CD4-positive, alpha-beta memory T cell (primary cell): ENCODE measurements around the gene FAM78B. TPM values are rescaled to one million over a fixed set of nuclear protein-coding genes. Genes with fewer than 3 reads are reported as not detected.

ENCODE experiments used
- CTCF ChIA-PET: fragments of 350-600 bp; sonication (Branson Sonifier 250); formaldehyde crosslinking; loops from one replicate; lab custom pipeline; 2021; ENCODE audit warnings: inconsistent platforms; ENCODE audit not compliant: partially characterized antibody; lab: Charles Lee
- POLR2A ChIA-PET: fragments of 350-600 bp; sonication (Branson Sonifier 250); formaldehyde crosslinking; loops from one replicate; lab custom pipeline; 2021; ENCODE audit not compliant: partially characterized antibody; lab: Charles Lee
- DNase-seq, 5 donors: peaks; one replicate each; pipeline versions ENCODE4 v3.0.0 to v3.0.0-alpha.2; 2020 to 2022; ENCODE audit warnings: mixed read lengths in 1 of 5
- H3K27ac ChIP-seq: one replicate; pipeline ENCODE4 v1.7.0; 2013; ENCODE audit warnings: low read depth, low read length
- H3K27me3 ChIP-seq: 2 replicates; pipeline ENCODE4 v1.7.0; 2013; ENCODE audit warnings: mild to moderate bottlenecking, low read length, moderate library complexity; ENCODE audit not compliant: insufficient read depth
- H3K36me3 ChIP-seq: 2 replicates; pipeline ENCODE4 v1.7.0; 2013; ENCODE audit warnings: mild to moderate bottlenecking, low read length, moderate library complexity; ENCODE audit not compliant: insufficient read depth
- H3K4me1 ChIP-seq: 2 replicates; pipeline ENCODE4 v1.7.0; 2013; ENCODE audit warnings: mild to moderate bottlenecking, low read length, moderate library complexity; ENCODE audit not compliant: insufficient read depth
- H3K4me3 ChIP-seq, 2 donors: one replicate each; pipeline ENCODE4 v1.7.0; 2013; ENCODE audit warnings: low read length in 2 of 2, mild to moderate bottlenecking in 1 of 2
- H3K9me3 ChIP-seq, 2 donors: one replicate each; pipeline ENCODE4 v1.7.0; 2013; ENCODE audit warnings: low read length in 2 of 2, control low read depth in 1 of 2; ENCODE audit not compliant: control insufficient read depth in 1 of 2
- H3K27ac Mint-ChIP-seq, 7 donors: one replicate each; pipeline ENCODE4 v1.8.0; 2020 to 2021; ENCODE audit warnings: mixed read lengths in 7 of 7, mild to moderate bottlenecking in 6 of 7, inconsistent platforms in 3 of 7, moderate library complexity in 3 of 7
- H3K27me3 Mint-ChIP-seq, 2 donors: one replicate each; pipeline ENCODE4 v1.8.0; 2020 to 2021; ENCODE audit warnings: mixed read lengths in 2 of 2
- H3K36me3 Mint-ChIP-seq, 2 donors: one replicate each; pipeline ENCODE4 v1.8.0; 2020 to 2021; ENCODE audit warnings: mixed read lengths in 2 of 2, inconsistent platforms in 1 of 2, mild to moderate bottlenecking in 1 of 2
- H3K4me1 Mint-ChIP-seq, 4 donors: one replicate each; pipeline ENCODE4 v1.8.0; 2020 to 2021; ENCODE audit warnings: mixed read lengths in 4 of 4, mild to moderate bottlenecking in 1 of 4
- H3K4me3 Mint-ChIP-seq, 8 donors: one replicate each; pipeline ENCODE4 v1.8.0; 2020 to 2021; ENCODE audit warnings: mixed read lengths in 8 of 8, mild to moderate bottlenecking in 7 of 8, moderate library complexity in 6 of 8, inconsistent platforms in 3 of 8
- H3K9me3 Mint-ChIP-seq, 8 donors: one replicate each; pipeline ENCODE4 v1.8.0; 2020 to 2021; ENCODE audit warnings: mixed read lengths in 8 of 8, mild to moderate bottlenecking in 5 of 8, inconsistent platforms in 3 of 8, moderate library complexity in 1 of 8
- intact Hi-C: fragments of 100-400 bp; cut with micrococcal nuclease; formaldehyde crosslinking; loops from one replicate; pipeline ENCODE4 v1.15.1; 2023
- polyA plus RNA-seq, 2 donors: library from polyadenylated mRNA; unstranded; fragments of 300-500 nt; fragmentation: Illumina TruSeq; gene quantifications; one replicate each; pipeline ENCODE4 v1.2.3, GENCODE V29; 2021
- total RNA-seq, 2 experiments: library from RNA; stranded (reverse); gene quantifications; one replicate each; pipeline ENCODE4 v1.2.3, GENCODE V29; 2021

Gene FAM78B
- total and polyA plus RNA-seq, 4 experiments from 2014 or later = 0.08 to 0.33 (median 0.27) TPM

DNA sequence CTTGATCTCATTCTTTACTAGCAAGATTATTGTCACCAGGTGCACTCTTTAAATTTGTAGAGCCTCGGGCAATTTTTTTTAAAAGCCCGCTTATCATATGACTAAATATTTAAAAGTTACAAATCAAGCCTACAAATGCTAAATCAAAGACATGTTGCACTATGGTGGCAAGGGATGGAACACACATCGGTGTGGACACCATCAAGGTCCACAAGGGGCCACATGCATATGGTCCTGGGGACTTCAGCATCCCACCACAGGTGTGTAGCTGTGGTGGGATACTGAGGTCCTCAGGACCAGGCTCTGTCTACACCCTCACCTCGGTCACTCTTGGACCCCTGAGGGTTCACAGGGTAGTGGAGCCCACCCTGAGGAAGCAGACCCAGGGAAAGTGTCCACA, 45.8 kb downstream of the FAM78B start:
- intact Hi-C loops = no loop called here
- no peaks in the 10 kb centered on the region for H3K9me3 ChIP-seq
- POLR2A ChIA-PET = no interaction called here
- H3K36me3 ChIP-seq = no peaks in the 10 kb centered on the region
- H3K4me1 Mint-ChIP-seq = no peaks in the 10 kb centered on the region
- H3K9me3 Mint-ChIP-seq = peaks cover 0 to 1% (median 0%) of the 10 kb centered on the region in 8 donors
- no peak overlapping the region for H3K27ac Mint-ChIP-seq
- H3K36me3 Mint-ChIP-seq = no peaks in the 10 kb centered on the region
- peaks cover 1% of the 10 kb centered on the region in 2 donors for H3K27me3 Mint-ChIP-seq
- H3K27me3 ChIP-seq = no peaks in the 10 kb centered on the region
- H3K27ac ChIP-seq = no peak overlapping the region
- no peak for DNase-seq
- CTCF ChIA-PET = no interaction called here
- no peak overlapping the region for H3K4me3 Mint-ChIP-seq
- H3K4me1 ChIP-seq = no peaks in the 10 kb centered on the region
- no peak overlapping the region for H3K4me3 ChIP-seq

DNA sequence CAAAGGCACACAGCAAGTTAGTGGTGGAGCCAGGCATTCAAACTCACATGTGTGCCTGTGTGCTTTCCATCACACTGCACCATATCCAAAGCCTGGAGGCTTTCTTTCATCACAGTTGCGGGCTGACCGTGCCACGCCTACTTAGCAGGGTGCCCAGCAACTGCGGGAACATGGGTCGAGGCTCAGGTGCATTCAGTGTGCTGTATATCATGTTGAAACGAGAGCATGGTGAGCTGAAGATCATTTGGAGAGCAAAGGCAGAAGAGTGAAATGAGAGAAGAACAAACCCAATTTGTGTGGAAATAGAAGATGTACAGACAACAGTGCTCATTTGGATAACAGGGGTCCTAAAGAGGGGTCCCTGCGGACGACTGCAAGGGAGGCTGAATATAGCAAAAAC, 46.5 kb downstream of the FAM78B start:
- Mint-ChIP-seq H3K4me1 (no peaks in the 10 kb centered on the region), H3K36me3 (no peaks in the 10 kb centered on the region), H3K27ac (no peak overlapping the region), H3K27me3 (peaks cover 1% of the 10 kb centered on the region in 2 donors), H3K4me3 (no peak overlapping the region), H3K9me3 (peaks cover 0 to 1% (median 0%) of the 10 kb centered on the region in 8 donors)
- no peak overlapping the region for H3K4me3 ChIP-seq
- H3K27me3 ChIP-seq = no peaks in the 10 kb centered on the region
- CTCF ChIA-PET = no interaction called here
- H3K36me3 ChIP-seq = no peaks in the 10 kb centered on the region
- DNase-seq = no peak
- no peaks in the 10 kb centered on the region for H3K4me1 ChIP-seq
- H3K9me3 ChIP-seq = no peaks in the 10 kb centered on the region
- intact Hi-C loops = no loop called here
- H3K27ac ChIP-seq = no peak overlapping the region
- POLR2A ChIA-PET = no interaction called here

DNA sequence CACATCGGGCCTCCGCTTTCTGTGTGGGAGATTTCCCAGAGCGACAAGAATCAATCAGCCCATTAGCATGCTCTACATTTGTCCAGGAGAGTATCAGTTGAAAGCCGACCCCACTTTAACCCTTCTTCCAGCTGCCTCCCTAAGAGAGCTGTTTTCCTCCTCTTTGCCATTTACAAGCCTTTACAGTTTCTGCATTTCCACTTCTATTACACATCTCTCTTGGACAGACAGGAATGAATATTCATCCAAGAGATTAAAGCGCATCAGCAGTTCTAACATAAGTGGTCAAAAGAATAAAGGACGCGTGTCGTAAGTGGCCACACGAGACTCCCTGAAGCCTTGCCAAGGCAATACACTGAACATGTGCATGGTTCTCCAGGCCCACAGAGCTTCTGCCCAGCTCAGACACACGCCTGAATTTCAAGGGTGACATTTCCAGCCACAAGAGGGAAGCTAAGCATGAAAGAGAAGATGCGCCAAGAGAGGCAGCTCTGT, 47.3 kb downstream of the FAM78B start:
- ChIA-PET CTCF (no interaction called here), POLR2A (no interaction called here)
- DNase-seq = no peak
- Mint-ChIP-seq H3K9me3 (peaks cover 0 to 1% (median 0%) of the 10 kb centered on the region in 8 donors), H3K27ac (no peak overlapping the region), H3K27me3 (peaks cover 1% of the 10 kb centered on the region in 2 donors), H3K36me3 (no peaks in the 10 kb centered on the region), H3K4me3 (no peak overlapping the region), H3K4me1 (no peaks in the 10 kb centered on the region)
- Histone ChIP-seq H3K9me3 (no peaks in the 10 kb centered on the region), H3K4me3 (no peak overlapping the region), H3K27me3 (no peaks in the 10 kb centered on the region), H3K4me1 (no peaks in the 10 kb centered on the region), H3K27ac (no peak overlapping the region), H3K36me3 (no peaks in the 10 kb centered on the region)
- intact Hi-C loops = no loop called here

DNA sequence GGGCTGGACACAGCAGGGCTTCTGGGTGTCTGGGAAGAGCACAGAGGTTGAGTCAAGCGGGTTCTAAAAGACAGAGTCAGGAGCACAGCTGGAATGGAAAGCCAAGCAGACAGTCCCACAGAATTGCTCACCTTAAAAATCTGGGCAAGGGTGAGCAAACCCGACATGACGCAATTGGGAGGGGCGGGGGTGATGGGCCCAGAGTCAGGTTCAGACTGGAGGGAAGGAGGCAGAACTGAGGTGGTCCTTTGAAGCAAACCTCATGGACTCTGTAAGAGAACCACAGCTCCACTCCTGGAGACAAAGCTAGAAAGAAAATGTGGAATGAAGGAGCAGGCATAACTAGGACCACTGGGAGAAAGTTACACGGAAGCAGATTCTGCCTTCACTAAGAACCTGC, 49.0 kb downstream of the FAM78B start:
- no peaks in the 10 kb centered on the region for H3K9me3 Mint-ChIP-seq
- H3K36me3 Mint-ChIP-seq = no peaks in the 10 kb centered on the region
- intact Hi-C loops = no loop called here
- Histone ChIP-seq H3K27me3 (no peaks in the 10 kb centered on the region), H3K9me3 (no peaks in the 10 kb centered on the region), H3K36me3 (no peaks in the 10 kb centered on the region), H3K4me1 (no peaks in the 10 kb centered on the region), H3K27ac (no peak overlapping the region), H3K4me3 (no peak overlapping the region)
- POLR2A ChIA-PET = no interaction called here
- H3K4me3 Mint-ChIP-seq = no peak overlapping the region
- no peak overlapping the region for H3K27ac Mint-ChIP-seq
- peaks cover 0 to 1% of the 10 kb centered on the region in 2 donors for H3K27me3 Mint-ChIP-seq
- CTCF ChIA-PET = no interaction called here
- H3K4me1 Mint-ChIP-seq = no peaks in the 10 kb centered on the region
- DNase-seq = no peak

DNA sequence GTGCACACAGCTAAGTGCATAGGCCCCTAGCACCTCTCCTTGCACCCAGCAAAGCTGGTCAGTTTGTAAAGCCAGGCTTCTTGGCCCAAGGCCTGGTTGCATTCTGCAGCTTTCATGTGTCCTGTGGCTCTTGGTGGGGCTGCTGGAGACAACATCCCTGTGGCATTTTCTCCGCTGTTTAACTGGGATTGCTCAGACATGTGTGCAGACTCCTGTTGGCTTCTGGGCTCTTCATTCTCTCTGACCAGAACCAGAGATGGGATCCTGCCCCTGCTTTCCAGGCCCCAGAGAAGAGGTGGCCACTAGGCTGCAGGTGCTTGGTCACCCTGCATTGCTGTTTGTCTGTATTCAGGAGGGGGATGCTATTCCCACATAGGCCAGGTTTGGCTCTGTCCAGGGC, 50.8 kb downstream of the FAM78B start:
- Mint-ChIP-seq H3K9me3 (no peaks in the 10 kb centered on the region), H3K36me3 (no peaks in the 10 kb centered on the region), H3K4me1 (no peaks in the 10 kb centered on the region), H3K4me3 (no peak overlapping the region), H3K27me3 (peaks cover 0 to 1% of the 10 kb centered on the region in 2 donors), H3K27ac (no peak overlapping the region)
- ChIA-PET CTCF (no interaction called here), POLR2A (no interaction called here)
- no peaks in the 10 kb centered on the region for H3K4me1 ChIP-seq
- H3K27ac ChIP-seq = no peak overlapping the region
- no peak for DNase-seq
- no peaks in the 10 kb centered on the region for H3K36me3 ChIP-seq
- no peaks in the 10 kb centered on the region for H3K27me3 ChIP-seq
- intact Hi-C loops = no loop called here
- H3K9me3 ChIP-seq = no peaks in the 10 kb centered on the region
- H3K4me3 ChIP-seq = no peak overlapping the region

DNA sequence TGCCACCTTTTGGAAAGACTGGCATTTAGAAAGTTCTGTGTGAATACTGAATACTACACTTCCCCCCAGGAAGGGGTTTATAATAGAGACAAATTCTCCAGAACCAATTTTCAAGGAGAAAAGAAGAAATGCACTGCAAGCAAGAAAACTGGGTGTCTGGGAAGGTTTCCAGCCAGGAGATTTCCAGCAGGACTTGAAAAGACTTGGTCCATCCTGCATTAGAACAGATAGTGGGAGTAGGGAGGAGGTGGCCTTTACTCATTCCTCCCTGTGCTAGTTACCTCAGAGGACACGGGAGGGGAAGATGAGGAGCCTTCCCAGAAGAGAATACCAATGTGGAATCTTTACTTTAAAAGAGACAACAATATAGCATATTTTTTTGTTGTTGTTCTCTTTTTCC, 52.4 kb downstream of the FAM78B start:
- Mint-ChIP-seq H3K4me3 (no peak overlapping the region), H3K4me1 (no peaks in the 10 kb centered on the region), H3K36me3 (no peaks in the 10 kb centered on the region), H3K27me3 (peaks cover 0 to 1% of the 10 kb centered on the region in 2 donors), H3K27ac (no peak overlapping the region), H3K9me3 (no peaks in the 10 kb centered on the region)
- Histone ChIP-seq H3K9me3 (no peaks in the 10 kb centered on the region), H3K4me1 (no peaks in the 10 kb centered on the region), H3K4me3 (no peak overlapping the region), H3K27ac (no peak overlapping the region), H3K27me3 (no peaks in the 10 kb centered on the region), H3K36me3 (no peaks in the 10 kb centered on the region)
- intact Hi-C loops = no loop called here
- ChIA-PET POLR2A (no interaction called here), CTCF (no interaction called here)
- DNase-seq = no peak

DNA sequence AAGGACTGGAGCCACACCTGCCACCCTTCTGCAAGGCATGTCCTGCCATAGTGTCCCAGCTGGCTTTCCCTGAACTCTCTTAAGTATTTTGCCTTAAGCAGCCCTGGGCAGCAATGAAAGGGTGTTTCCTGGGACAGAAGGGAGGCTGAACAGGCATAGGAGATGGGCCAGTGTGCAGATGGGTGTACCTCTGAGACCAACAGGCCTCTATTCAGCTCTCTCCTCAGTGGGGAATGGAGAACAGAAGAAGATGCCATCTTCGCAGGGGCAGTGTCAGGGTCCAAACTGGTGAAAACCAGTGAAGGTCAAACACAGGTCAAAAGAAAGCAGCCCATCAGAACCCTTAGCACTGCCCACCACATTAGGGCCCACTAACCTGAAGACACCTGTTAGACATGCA, 53.2 kb downstream of the FAM78B start:
- no peaks in the 10 kb centered on the region for H3K9me3 ChIP-seq
- Mint-ChIP-seq H3K36me3 (no peaks in the 10 kb centered on the region), H3K4me1 (no peaks in the 10 kb centered on the region), H3K27ac (no peak overlapping the region), H3K9me3 (no peaks in the 10 kb centered on the region), H3K4me3 (no peak overlapping the region), H3K27me3 (no peaks in the 10 kb centered on the region)
- no peaks in the 10 kb centered on the region for H3K27me3 ChIP-seq
- intact Hi-C loops = no loop called here
- H3K27ac ChIP-seq = no peak overlapping the region
- ChIA-PET POLR2A (no interaction called here), CTCF (no interaction called here)
- H3K4me1 ChIP-seq = no peaks in the 10 kb centered on the region
- H3K36me3 ChIP-seq = no peaks in the 10 kb centered on the region
- H3K4me3 ChIP-seq = no peak overlapping the region
- DNase-seq = no peak

DNA sequence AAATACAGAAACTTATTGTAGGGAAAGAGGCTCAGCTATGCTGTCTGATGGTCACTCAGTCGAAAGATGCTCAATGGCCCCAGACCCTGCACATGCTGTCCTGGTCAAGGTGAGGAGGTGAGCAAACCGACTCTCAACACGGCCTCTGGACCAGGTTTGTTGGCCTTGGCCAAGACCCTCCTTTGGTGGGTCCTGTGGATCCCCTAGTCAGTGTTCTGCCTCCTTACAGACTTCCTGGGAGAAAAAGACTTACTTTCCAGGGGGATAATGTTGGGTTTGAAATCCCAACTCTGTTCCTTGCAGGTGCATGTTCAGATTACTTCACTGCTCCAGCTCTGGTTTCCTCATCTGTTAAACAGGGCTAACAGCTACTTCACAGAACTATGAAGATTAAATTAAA, 53.8 kb downstream of the FAM78B start:
- no peaks in the 10 kb centered on the region for H3K9me3 ChIP-seq
- no peaks in the 10 kb centered on the region for H3K36me3 ChIP-seq
- Mint-ChIP-seq H3K9me3 (no peaks in the 10 kb centered on the region), H3K27ac (no peak overlapping the region), H3K27me3 (no peaks in the 10 kb centered on the region), H3K4me3 (no peak overlapping the region), H3K4me1 (no peaks in the 10 kb centered on the region), H3K36me3 (no peaks in the 10 kb centered on the region)
- H3K4me3 ChIP-seq = no peak overlapping the region
- no peak for DNase-seq
- POLR2A ChIA-PET = no interaction called here
- H3K27ac ChIP-seq = no peak overlapping the region
- intact Hi-C loops = no loop called here
- H3K27me3 ChIP-seq = no peaks in the 10 kb centered on the region
- no peaks in the 10 kb centered on the region for H3K4me1 ChIP-seq
- CTCF ChIA-PET = no interaction called here
